ENCODE data around the gene SLC17A7. TPM values are rescaled to one million over a fixed set of nuclear protein-coding genes. Genes with fewer than 3 reads are reported as not detected.
"Not testable (repeated sequence)": the region's sequence is repeated elsewhere in the genome, so short reads cannot be mapped to it uniquely, and the experiment has no call there.

Gene SLC17A7
- total RNA-seq, 1 donor from 2014 or later, result not detected

GRCh38 chr19:49450405-49450804 lies 9.1 kb upstream of the SLC17A7 start:
- Histone ChIP-seq H3K4me3 (ENCODE audit: low read depth, low read length) (no peak overlapping the region), H3K36me3 (ENCODE audit: control insufficient read depth, insufficient read depth, low read length) (peaks cover 15% of the 10 kb centered on the region), H3K27me3 (ENCODE audit: control insufficient read depth, insufficient read depth, low read length) (no peaks in the 10 kb centered on the region)
- FAIRE-seq (no peak), DNase-seq (ENCODE audit: low read depth) (no peak)
- TF ChIP-seq, protein P1, sequence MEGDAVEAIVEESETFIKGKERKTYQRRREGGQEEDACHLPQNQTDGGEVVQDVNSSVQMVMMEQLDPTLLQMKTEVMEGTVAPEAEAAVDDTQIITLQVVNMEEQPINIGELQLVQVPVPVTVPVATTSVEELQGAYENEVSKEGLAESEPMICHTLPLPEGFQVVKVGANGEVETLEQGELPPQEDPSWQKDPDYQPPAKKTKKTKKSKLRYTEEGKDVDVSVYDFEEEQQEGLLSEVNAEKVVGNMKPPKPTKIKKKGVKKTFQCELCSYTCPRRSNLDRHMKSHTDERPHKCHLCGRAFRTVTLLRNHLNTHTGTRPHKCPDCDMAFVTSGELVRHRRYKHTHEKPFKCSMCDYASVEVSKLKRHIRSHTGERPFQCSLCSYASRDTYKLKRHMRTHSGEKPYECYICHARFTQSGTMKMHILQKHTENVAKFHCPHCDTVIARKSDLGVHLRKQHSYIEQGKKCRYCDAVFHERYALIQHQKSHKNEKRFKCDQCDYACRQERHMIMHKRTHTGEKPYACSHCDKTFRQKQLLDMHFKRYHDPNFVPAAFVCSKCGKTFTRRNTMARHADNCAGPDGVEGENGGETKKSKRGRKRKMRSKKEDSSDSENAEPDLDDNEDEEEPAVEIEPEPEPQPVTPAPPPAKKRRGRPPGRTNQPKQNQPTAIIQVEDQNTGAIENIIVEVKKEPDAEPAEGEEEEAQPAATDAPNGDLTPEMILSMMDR (IDR thresholded peaks at IDR 0.05; ENCODE audit: insufficient read depth, low read length, severe bottlenecking), result no peak

GRCh38 chr19:49448432-49448786 lies 7.1 kb upstream of the SLC17A7 start:
- Histone ChIP-seq H3K27me3 (ENCODE audit: control insufficient read depth, insufficient read depth, low read length) (no peaks in the 10 kb centered on the region), H3K36me3 (ENCODE audit: control insufficient read depth, insufficient read depth, low read length) (peaks cover 15% of the 10 kb centered on the region), H3K4me3 (ENCODE audit: low read depth, low read length) (no peak overlapping the region)
- DNase-seq (ENCODE audit: low read depth), result no peak
- TF ChIP-seq, protein P1 (IDR thresholded peaks at IDR 0.05; ENCODE audit: insufficient read depth, low read length, severe bottlenecking), result no peak
- FAIRE-seq, result no peak

DNA sequence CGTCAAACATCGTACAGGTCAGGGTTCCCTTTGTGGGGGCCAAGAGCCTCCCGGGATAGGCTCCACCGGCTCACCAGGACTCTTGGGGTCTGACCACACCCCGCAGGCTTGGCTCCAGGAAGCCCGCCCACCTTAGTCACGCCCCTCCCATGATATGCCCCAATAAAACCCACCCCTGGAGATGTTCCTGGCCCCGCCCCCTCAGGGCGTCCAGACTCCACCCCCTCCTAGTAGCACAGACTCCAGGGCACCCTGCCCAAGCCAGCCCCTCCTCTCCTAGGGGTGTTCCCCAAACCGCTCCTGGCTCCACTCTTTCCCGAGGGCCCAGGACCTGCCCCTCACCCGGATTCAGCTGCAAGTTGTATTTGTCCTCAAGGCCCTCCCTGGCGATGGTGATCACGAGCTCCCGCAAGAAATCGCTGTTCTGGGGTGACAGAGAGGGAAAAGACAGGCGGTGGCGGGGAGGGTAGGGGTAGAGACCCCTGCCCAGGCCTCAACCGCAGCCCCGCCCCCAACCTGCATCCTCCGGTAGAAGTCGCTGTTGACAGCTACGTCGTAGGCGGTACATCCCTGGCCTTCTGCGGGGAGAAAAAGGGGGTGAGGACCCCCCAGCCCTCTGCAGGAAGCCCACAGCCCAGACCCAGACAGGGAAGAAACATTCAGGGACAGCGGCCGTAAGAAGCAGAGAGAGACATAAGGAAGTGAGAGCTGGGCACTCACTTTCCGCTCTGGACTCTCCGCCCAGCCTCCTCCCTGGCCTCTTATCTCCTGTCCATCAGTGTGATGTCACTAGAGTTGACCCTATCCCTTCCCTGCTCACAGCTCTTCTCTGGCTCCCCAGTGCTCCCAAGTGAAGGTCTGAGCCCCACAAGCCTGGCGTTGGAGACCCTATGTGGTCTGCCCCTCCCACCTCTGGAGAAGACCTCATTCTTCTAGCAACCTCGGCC lies 6.4 kb upstream of the SLC17A7 start:
- FAIRE-seq (no peak), DNase-seq (ENCODE audit: low read depth) (no peak)
- peaks cover 15% of the 10 kb centered on the region for H3K36me3 ChIP-seq (ENCODE audit: control insufficient read depth, insufficient read depth, low read length)
- no peaks in the 10 kb centered on the region for H3K27me3 ChIP-seq (ENCODE audit: control insufficient read depth, insufficient read depth, low read length)
- TF ChIP-seq, protein P1 (IDR thresholded peaks at IDR 0.05; ENCODE audit: insufficient read depth, low read length, severe bottlenecking), result no peak
- H3K4me3 ChIP-seq (ENCODE audit: low read depth, low read length), result no peak overlapping the region

- Histone ChIP-seq H3K27me3 (ENCODE audit: control insufficient read depth, insufficient read depth, low read length) (peaks cover 8% of the 10 kb centered on the region), H3K4me3 (ENCODE audit: low read depth, low read length) (no peak overlapping the region), H3K36me3 (ENCODE audit: control insufficient read depth, insufficient read depth, low read length) (peaks cover 15% of the 10 kb centered on the region)
- FAIRE-seq (no peak), DNase-seq (ENCODE audit: low read depth) (no peak)
- TF ChIP-seq, protein P1 (IDR thresholded peaks at IDR 0.05; ENCODE audit: insufficient read depth, low read length, severe bottlenecking), result no peak
Observed at GRCh38 chr19:49445997-49446396, 4.7 kb upstream of the SLC17A7 start.

GRCh38 chr19:49444100-49444700 lies 2.9 kb upstream of the SLC17A7 start:
- H3K36me3 ChIP-seq (ENCODE audit: control insufficient read depth, insufficient read depth, low read length), result peaks cover 15% of the 10 kb centered on the region
- FAIRE-seq; H3K4me3 ChIP-seq (ENCODE audit: low read depth, low read length); DNase-seq (ENCODE audit: low read depth): not testable (repeated sequence)
- H3K27me3 ChIP-seq (ENCODE audit: control insufficient read depth, insufficient read depth, low read length), result peaks cover 19% of the 10 kb centered on the region

- TF ChIP-seq, protein P1 (IDR thresholded peaks at IDR 0.05; ENCODE audit: insufficient read depth, low read length, severe bottlenecking), result peak; percentile 91
- peaks cover 15% of the 10 kb centered on the region for H3K36me3 ChIP-seq (ENCODE audit: control insufficient read depth, insufficient read depth, low read length)
- DNase-seq (ENCODE audit: low read depth) (peak; percentile 78), FAIRE-seq (peak; percentile 64)
- H3K4me3 ChIP-seq (ENCODE audit: low read depth, low read length), result peak overlapping the region; percentile 71
- H3K27me3 ChIP-seq (ENCODE audit: control insufficient read depth, insufficient read depth, low read length), result peaks cover 25% of the 10 kb centered on the region
Observed at GRCh38 chr19:49443366-49444099, 2.2 kb upstream of the SLC17A7 start.
